DMS153 (cell line): ENCODE data around the gene NCMAP.
A peak's percentile ranks its signal among the peaks of the same experiment; 100 is the strongest.

Source experiments
- DNase-seq: peaks from one replicate; lab custom pipeline; 2025; lab: John Stamatoyannopoulos, UW

NCMAP gene

GRCh38 chr1:24622218-24622617 lies 66.3 kb downstream of the NCMAP start:
- DNase-seq: no peak

DNA sequence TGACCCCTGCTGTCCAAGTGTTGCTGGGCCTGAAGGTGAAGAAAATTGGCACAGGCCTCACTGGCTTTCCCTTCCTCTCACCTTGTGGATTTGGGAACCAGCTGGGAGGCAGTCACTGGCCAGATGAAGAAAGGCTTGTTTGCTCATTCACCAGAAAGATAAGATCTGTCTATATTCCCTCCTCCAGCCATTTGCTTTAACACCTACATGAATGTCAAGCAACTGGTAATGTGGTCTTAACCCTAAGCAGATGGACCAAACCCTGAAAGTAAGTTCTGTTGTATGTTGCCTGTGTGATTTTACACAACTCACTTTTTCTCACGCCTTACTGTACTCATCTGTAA lies 76.9 kb downstream of the NCMAP start:
- DNase-seq: no peak

DNA sequence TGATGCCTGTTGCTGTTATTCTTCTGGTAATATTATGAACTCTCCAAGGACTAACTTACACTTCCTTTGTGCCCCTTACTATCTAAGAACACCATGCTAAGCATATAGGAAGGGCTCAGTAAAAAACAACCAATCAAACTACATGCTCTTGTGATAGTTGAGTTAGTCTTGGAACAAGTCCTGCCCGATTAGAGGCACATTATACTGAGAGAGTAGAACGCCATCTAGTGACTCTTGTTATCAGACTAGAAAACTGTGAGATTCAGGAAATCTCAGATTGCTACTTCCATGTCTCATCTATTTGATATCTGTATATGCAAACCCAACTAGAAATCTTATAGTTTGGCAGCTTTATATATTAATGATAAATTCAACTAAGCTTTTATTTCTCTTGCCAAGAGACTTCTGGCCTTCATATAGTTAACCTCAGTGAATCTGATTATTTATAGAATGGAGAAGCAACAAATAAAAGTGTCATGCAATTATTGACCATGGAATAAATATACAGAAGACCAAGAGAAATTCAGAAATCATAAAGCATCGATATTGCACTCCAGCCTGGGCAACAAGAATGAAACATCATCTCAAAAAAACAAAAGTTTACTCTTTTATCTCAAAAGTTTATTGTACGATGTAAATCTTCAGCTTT lies 79.4 kb downstream of the NCMAP start:
- DNase-seq: peak; percentile 70

DNA sequence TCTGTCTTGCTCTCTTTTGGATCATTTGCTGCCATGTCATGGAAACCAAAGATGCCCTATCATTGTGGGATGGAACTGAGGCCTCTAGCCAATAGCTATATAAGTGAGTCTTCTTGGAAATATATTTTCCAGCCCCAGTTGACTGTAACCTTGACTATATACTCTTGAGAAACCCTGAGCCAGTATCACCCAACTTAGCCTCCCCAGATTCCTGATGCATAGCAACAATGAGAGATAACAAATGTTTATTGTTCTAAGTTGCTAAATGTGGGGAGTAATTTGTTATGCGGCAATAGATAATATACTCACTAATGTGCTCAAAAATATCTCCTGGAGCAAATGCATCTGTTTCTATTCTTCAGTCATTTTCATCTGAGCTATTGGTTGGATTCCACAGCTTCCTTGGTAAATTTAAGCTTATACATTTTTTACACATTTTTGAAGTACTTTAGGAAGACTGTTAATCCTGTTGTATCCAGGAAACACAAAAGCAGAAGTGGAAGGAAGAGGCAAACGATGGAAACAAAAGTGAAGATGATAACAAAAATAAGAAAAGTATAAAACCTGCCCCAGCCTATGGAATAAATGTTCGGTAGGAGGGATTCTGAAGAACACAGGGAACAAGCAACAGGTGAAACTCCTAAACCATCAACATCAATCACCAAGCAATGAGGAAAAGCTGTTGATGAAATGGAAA lies 80.9 kb downstream of the NCMAP start:
- DNase-seq: no peak

DNA sequence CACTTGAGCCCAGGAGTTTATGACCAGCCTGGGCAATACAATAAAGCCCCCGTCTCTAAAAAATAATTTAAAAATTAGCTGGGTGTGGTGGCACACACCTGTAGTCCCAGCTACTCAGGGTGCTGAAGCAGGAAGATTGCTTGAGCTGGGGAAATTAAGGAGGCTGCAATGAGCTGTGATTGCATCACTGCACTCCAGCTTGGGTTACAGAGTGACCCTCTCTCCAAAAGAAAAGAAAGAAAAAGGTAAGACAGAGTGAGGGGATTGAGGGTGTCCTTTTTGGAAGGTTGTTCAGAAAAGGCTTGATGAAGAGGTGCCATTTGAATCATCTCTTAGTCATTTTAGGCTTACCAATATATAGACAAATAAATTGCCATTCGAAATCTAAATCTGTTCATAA lies 83.2 kb downstream of the NCMAP start:
- no peak for DNase-seq

- peak; percentile 67 for DNase-seq
These were observed 84.0 kb downstream of the NCMAP start for GRCh38 chr1:24639881-24640280.

DNA sequence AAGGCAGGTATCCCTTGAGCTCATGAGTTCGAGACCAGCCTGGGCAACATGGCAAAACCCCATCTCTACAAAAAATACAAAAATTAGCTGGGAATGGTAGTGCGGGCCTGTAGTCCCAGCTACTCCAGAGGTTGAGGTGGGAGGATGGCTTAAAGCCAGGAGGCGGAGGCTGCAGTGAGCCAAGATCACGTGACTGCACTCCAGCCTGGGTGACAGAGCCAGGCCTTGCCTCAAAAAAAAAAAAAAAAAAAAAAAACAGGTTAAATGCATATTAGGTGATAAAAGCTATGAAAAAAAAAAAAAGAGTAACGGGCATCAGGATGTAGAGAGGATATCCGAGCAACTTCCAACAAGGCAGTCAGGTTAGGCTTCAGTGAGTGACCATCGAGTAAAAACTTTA lies 84.4 kb downstream of the NCMAP start:
- DNase-seq: no peak

- no peak for DNase-seq
These were observed 85.8 kb downstream of the NCMAP start for GRCh38 chr1:24641646-24642151.

GRCh38 chr1:24642481-24643362 lies 86.8 kb downstream of the NCMAP start, which contains the start of gene SRRM1:
TSS of gene SRRM1 (plus strand) at chr1:24643302. CDS start at chr1:24643327, 25 bp downstream.
- DNase-seq: peak; percentile 99

GRCh38 chr1:24643363-24644099 lies 87.6 kb downstream of the NCMAP start:
- no peak for DNase-seq

GRCh38 chr1:24644100-24644384 lies 88.2 kb downstream of the NCMAP start:
- DNase-seq: no peak

DNA sequence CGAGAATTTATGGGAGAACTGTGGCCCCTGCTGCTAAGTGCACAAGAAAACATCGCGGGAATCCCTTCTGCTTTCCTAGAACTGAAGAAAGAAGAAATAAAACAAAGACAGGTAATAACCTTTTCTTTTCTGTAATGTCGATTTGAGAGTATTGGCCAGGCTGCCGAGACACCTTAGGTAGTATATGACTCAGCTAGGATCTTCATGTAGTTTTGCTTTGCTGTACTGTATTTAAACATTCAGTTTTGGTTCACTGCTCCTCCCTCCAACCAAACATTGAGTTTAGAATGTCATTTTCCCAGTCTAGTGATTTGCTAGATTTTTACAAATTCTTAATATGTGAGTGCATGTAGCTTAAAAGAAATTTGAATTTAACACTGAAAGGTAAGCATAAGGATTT lies 93.0 kb downstream of the NCMAP start:
- DNase-seq: no peak

DNA sequence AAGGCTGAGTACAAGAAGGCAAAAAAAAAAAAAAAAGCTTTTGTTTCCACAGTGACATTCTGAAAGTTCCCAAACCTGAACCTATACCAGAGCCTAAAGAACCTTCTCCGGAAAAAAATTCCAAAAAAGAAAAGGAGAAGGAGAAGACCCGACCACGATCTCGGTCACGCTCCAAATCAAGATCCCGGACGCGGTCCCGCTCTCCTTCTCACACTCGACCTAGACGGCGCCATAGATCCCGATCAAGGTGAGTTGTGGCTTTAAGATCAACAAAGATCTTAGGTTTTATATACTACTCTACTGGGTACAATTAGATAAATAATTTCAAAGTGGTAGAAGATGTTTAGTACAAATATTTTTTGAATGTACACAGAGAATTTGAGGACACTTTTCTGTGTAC lies 96.5 kb downstream of the NCMAP start:
- no peak for DNase-seq

GRCh38 chr1:24654010-24654409 lies 98.1 kb downstream of the NCMAP start:
- DNase-seq: no peak

DNA sequence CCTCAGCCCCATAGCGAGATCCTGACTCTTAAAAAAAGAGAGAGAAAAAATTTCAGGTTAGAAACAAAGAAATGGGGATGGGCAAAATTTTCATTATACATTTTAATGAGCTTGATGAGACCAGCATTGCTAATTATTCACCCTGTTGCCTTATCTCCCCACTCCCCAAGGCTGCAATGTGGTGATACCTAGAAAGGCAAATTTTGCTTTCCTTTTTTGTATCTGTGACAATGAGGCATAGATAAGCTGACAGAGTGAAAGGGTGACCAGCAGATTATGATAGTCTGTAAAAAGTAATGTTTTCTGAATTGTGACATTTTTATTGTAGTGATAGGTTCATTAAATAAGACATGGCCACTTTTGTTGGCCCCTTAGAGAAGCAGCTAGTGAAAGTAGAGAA lies 100.2 kb downstream of the NCMAP start:
- DNase-seq: no peak

- no peak for DNase-seq
These were observed 101.9 kb downstream of the NCMAP start for GRCh38 chr1:24657781-24658180.
